ENCODE data around the gene NR1D1. TPM values are rescaled to one million over a fixed set of nuclear protein-coding genes. Genes with fewer than 3 reads are reported as not detected.
A peak's percentile ranks its signal among the peaks of the same experiment; 100 is the strongest.

The NR1D1 gene
- total and polyA plus RNA-seq, 2 of the 13 experiments (the other 11 are each of a cell fraction or from before 2014, with no cell fraction given): 2.1 to 2.7 TPM

DNA sequence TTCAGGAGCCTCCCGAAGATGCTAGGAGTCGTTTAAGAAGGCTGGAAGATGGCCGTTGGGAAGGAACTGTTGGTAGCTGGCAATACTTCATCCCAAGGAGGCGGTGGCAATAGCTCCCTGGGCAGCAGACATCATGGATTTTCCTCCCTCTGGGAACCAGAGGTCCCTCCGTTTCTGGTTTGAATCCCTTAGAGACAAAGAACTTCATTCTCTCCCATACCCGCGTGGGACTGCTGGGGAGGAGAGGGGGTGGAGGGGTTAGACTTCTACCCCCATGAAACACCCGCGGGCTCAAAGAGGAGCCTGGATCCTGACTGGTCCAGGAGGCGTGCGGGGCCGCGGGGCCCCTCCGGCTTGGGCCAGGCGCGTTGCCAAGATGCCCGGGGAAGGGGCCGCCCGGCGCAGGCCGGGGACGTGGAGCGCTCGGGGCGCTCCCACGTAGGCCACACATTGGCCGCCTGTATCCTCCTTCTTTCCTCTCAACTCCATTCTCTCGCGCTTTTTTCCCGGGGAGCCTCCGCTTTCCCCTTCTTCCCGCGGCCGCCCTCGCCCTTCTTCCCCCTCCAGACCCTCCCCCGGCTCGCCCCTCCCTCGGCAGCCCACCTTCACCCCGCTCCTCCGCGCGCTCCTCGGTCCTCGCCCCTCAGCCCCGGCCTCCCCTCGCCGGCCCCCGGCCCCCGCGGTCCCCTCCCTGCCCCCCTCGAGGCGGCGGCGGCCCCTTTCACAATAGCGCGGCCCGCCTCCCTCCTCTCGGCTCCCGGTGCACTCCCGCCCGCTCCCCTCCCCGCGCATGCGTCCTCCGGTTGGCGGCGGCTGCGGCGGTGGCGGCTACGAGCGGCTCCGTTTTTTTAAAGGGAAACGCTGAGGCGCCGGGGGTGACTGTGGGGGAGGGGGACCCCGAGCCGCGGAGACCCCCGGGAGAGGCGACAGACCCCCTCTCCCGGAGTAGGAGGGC is 21.1 kb upstream of the NR1D1 start, which contains the start of gene MSL1 (continued):
- TF ChIP-seq, protein P1, sequence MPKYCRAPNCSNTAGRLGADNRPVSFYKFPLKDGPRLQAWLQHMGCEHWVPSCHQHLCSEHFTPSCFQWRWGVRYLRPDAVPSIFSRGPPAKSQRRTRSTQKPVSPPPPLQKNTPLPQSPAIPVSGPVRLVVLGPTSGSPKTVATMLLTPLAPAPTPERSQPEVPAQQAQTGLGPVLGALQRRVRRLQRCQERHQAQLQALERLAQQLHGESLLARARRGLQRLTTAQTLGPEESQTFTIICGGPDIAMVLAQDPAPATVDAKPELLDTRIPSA (CRISPR knock-in tag; IDR thresholded peaks at IDR 0.05; ENCODE audit: borderline replicate concordance): no peak
- TF ChIP-seq ZNF501 (CRISPR knock-in tag; IDR thresholded peaks at IDR 0.05) (no peak), CC2D1A (CRISPR knock-in tag; IDR thresholded peaks at IDR 0.05) (no peak), ZNF317 (CRISPR knock-in tag; IDR thresholded peaks at IDR 0.05) (no peak), ZBTB20 (CRISPR knock-in tag; IDR thresholded peaks at IDR 0.05; ENCODE audit: borderline replicate concordance, low read depth) (no peak), PHF5A (CRISPR knock-in tag; IDR thresholded peaks at IDR 0.05; ENCODE audit: low read depth, unreplicated experiment) (no peak), MEF2D (CRISPR knock-in tag; IDR thresholded peaks at IDR 0.05) (no peak), ZNF747 (CRISPR knock-in tag; IDR thresholded peaks at IDR 0.05; ENCODE audit: borderline replicate concordance) (no peak), GPN1 (CRISPR knock-in tag; IDR thresholded peaks at IDR 0.05; ENCODE audit: borderline replicate concordance) (no peak), FOSL2 (CRISPR knock-in tag; IDR thresholded peaks at IDR 0.05) (no peak; the same call in 1 of the 2 replicates), ZSCAN12 (CRISPR knock-in tag; IDR thresholded peaks at IDR 0.05) (no peak), SMAD9 (CRISPR knock-in tag; IDR thresholded peaks at IDR 0.05) (no peak), CHD2 (IDR thresholded peaks at IDR 0.05; ENCODE audit: low read depth, low read length) (no peak), MTF1 (CRISPR knock-in tag; IDR thresholded peaks at IDR 0.05) (no peak), NCOR1 (IDR thresholded peaks at IDR 0.05; ENCODE audit: borderline replicate concordance, low read length) (no peak; the same call in 1 of the 2 replicates), POLR2AphosphoS2 (IDR thresholded peaks at IDR 0.05; ENCODE audit: low read depth, low read length) (no peak), ZNF547 (CRISPR knock-in tag; IDR thresholded peaks at IDR 0.05) (no peak; the same call in 1 of the 2 replicates), NFKBIZ (CRISPR knock-in tag; IDR thresholded peaks at IDR 0.05) (0 out of 2 replicates have a peak, but pooled peaks have one; percentile 10), SAFB2 (CRISPR knock-in tag; IDR thresholded peaks at IDR 0.05; ENCODE audit: borderline replicate concordance, low read depth) (no peak), ATF7 (IDR thresholded peaks at IDR 0.05) (no peak), ATF7 (CRISPR knock-in tag; IDR thresholded peaks at IDR 0.05) (no peak), TAF15 (IDR thresholded peaks at IDR 0.05; ENCODE audit: low read depth, low read length, poor library complexity, severe bottlenecking) (no peak)
- TF ChIP-seq, protein P2, sequence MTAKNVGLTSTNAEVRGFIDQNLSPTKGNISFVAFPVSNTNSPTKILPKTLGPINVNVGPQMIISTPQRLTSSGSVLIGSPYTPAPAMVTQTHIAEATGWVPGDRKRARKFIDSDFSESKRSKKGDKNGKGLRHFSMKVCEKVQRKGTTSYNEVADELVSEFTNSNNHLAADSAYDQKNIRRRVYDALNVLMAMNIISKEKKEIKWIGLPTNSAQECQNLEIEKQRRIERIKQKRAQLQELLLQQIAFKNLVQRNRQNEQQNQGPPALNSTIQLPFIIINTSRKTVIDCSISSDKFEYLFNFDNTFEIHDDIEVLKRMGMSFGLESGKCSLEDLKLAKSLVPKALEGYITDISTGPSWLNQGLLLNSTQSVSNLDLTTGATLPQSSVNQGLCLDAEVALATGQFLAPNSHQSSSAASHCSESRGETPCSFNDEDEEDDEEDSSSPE (CRISPR knock-in tag; IDR thresholded peaks at IDR 0.05): peak; percentile 63; the same call in 1 of the 2 replicates
- TF ChIP-seq, protein P3, sequence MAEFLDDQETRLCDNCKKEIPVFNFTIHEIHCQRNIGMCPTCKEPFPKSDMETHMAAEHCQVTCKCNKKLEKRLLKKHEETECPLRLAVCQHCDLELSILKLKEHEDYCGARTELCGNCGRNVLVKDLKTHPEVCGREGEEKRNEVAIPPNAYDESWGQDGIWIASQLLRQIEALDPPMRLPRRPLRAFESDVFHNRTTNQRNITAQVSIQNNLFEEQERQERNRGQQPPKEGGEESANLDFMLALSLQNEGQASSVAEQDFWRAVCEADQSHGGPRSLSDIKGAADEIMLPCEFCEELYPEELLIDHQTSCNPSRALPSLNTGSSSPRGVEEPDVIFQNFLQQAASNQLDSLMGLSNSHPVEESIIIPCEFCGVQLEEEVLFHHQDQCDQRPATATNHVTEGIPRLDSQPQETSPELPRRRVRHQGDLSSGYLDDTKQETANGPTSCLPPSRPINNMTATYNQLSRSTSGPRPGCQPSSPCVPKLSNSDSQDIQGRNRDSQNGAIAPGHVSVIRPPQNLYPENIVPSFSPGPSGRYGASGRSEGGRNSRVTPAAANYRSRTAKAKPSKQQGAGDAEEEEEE (CRISPR knock-in tag; IDR thresholded peaks at IDR 0.05; ENCODE audit: borderline replicate concordance): no peak
- TF ChIP-seq, protein P4, sequence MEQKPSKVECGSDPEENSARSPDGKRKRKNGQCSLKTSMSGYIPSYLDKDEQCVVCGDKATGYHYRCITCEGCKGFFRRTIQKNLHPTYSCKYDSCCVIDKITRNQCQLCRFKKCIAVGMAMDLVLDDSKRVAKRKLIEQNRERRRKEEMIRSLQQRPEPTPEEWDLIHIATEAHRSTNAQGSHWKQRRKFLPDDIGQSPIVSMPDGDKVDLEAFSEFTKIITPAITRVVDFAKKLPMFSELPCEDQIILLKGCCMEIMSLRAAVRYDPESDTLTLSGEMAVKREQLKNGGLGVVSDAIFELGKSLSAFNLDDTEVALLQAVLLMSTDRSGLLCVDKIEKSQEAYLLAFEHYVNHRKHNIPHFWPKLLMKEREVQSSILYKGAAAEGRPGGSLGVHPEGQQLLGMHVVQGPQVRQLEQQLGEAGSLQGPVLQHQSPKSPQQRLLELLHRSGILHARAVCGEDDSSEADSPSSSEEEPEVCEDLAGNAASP (CRISPR knock-in tag; IDR thresholded peaks at IDR 0.05; ENCODE audit: borderline replicate concordance): no peak
